Muscle of leg (tissue), 11 donors: ENCODE measurements around the gene SBF2. TPM values are rescaled to one million over a fixed set of nuclear protein-coding genes. Genes with fewer than 3 reads are reported as not detected.
"Not testable (repeated sequence)": the region's sequence is repeated elsewhere in the genome, so short reads cannot be mapped to it uniquely, and the experiment has no call there.

Source experiments
- DNase-seq: peaks from one replicate; pipeline ENCODE4 v3.0.0; 2013
- H3K27ac ChIP-seq: one replicate; pipeline ENCODE4 v1.5.1; 2013; ENCODE audit warnings: mild to moderate bottlenecking, low read length, control low read depth
- H3K27me3 ChIP-seq: one replicate; pipeline ENCODE4 v1.6.1; 2013; ENCODE audit warnings: low read length; ENCODE audit not compliant: control insufficient read depth, insufficient read depth
- H3K36me3 ChIP-seq: one replicate; pipeline ENCODE4 v1.6.1; 2013; ENCODE audit warnings: low read length; ENCODE audit not compliant: control insufficient read depth, insufficient read depth
- H3K4me1 ChIP-seq: one replicate; pipeline ENCODE4 v1.6.1; 2013; ENCODE audit warnings: low read length; ENCODE audit not compliant: control insufficient read depth, insufficient read depth
- H3K4me3 ChIP-seq: one replicate; pipeline ENCODE4 v1.5.1; 2013; ENCODE audit warnings: low read length, control low read depth
- H3K9me3 ChIP-seq: replicated peaks from 2 replicates; pipeline ENCODE4 v1.6.1; 2013; ENCODE audit warnings: low read depth, low read length; ENCODE audit not compliant: control insufficient read depth
- WGBS: methylation state at CpG from one replicate; pipeline ENCODE4 v1.1.5; 2013; ENCODE audit warnings: missing lambda C conversion rate; ENCODE audit not compliant: insufficient coverage; 5-methylcytosine and 5-hydroxymethylcytosine counted together
- polyA plus RNA-seq, 8 donors: library from polyadenylated mRNA; unstranded; fragments of 120-200 nt; gene quantifications; one replicate each; pipeline versions ENCODE4 v1.2.1 to v1.2.3, GENCODE V29; 2013; ENCODE audit warnings: inconsistent platforms in 1 of 8, low replicate concordance in 1 of 8; ENCODE audit not compliant: insufficient read length in 8 of 8, insufficient read depth in 1 of 8
- total RNA-seq: library from RNA; stranded (reverse); fragments of 120-200 nt; gene quantifications from one replicate; pipeline ENCODE4 v1.2.4, GENCODE V29; 2013

SBF2 gene
- total and polyA plus RNA-seq, 9 donors: 18.3 to 29.5 (median 21.5) TPM

GRCh38 chr11:9750551-9750950 lies 543.5 kb downstream of the SBF2 start:
- Histone ChIP-seq H3K27me3 (no peaks in the 10 kb centered on the region), H3K4me3 (no peak overlapping the region), H3K27ac (no peak overlapping the region), H3K36me3 (peaks cover 14% of the 10 kb centered on the region), H3K4me1 (peaks cover 2% of the 10 kb centered on the region), H3K9me3 (no peaks in the 10 kb centered on the region)
- DNase-seq: no peak
- WGBS: 77% methylated on average over 4 of the region's 4 CpGs

- H3K4me1 ChIP-seq: no peaks in the 10 kb centered on the region
- WGBS: 17% methylated on average over 2 of the region's 7 CpGs
- H3K27ac ChIP-seq: no peak overlapping the region
- peaks cover 14% of the 10 kb centered on the region for H3K36me3 ChIP-seq
- H3K27me3 ChIP-seq: no peaks in the 10 kb centered on the region
- H3K9me3 ChIP-seq: no peaks in the 10 kb centered on the region
- DNase-seq: peak; percentile 85
- no peak overlapping the region for H3K4me3 ChIP-seq
Observed at GRCh38 chr11:9748361-9748970, 545.6 kb downstream of the SBF2 start.

- no peak for DNase-seq
- Histone ChIP-seq H3K27ac (no peak overlapping the region), H3K4me3 (no peak overlapping the region), H3K36me3 (peaks cover 14% of the 10 kb centered on the region), H3K27me3 (no peaks in the 10 kb centered on the region), H3K4me1 (no peaks in the 10 kb centered on the region), H3K9me3 (no peaks in the 10 kb centered on the region)
- 62% methylated on average over 3 of the region's 5 CpGs for WGBS
Observed at GRCh38 chr11:9747828-9748227, 546.2 kb downstream of the SBF2 start.

- Histone ChIP-seq H3K27ac (no peak overlapping the region), H3K9me3 (no peaks in the 10 kb centered on the region), H3K27me3 (no peaks in the 10 kb centered on the region), H3K36me3 (peaks cover 14% of the 10 kb centered on the region), H3K4me1 (no peaks in the 10 kb centered on the region), H3K4me3 (no peak overlapping the region)
- WGBS: no CpG with 5 or more reads among the region's 1 CpG
- DNase-seq: no peak
Observed at GRCh38 chr11:9747229-9747628, 546.8 kb downstream of the SBF2 start.

GRCh38 chr11:9745411-9746211 lies 548.4 kb downstream of the SBF2 start:
- WGBS: 73% methylated on average over 3 of the region's 7 CpGs
- no peaks in the 10 kb centered on the region for H3K9me3 ChIP-seq
- H3K36me3 ChIP-seq: peaks cover 17% of the 10 kb centered on the region
- DNase-seq: no peak
- H3K27me3 ChIP-seq: no peaks in the 10 kb centered on the region
- H3K4me3 ChIP-seq: no peak overlapping the region
- no peaks in the 10 kb centered on the region for H3K4me1 ChIP-seq
- H3K27ac ChIP-seq: no peak overlapping the region

GRCh38 chr11:9743512-9743911 lies 550.5 kb downstream of the SBF2 start:
- not testable (repeated sequence) for H3K4me1 ChIP-seq, H3K27ac ChIP-seq, H3K9me3 ChIP-seq, DNase-seq, H3K4me3 ChIP-seq, H3K27me3 ChIP-seq
- H3K36me3 ChIP-seq: peaks cover 22% of the 10 kb centered on the region
- no CpG with 5 or more reads among the region's 3 CpGs for WGBS

- Histone ChIP-seq H3K4me3 (no peak overlapping the region), H3K9me3 (peaks cover under 1% of the 10 kb centered on the region), H3K27ac (no peak overlapping the region), H3K36me3 (peaks cover 26% of the 10 kb centered on the region), H3K27me3 (no peaks in the 10 kb centered on the region), H3K4me1 (peaks cover 2% of the 10 kb centered on the region)
- WGBS: 88% methylated on average over 4 of the region's 6 CpGs
- no peak for DNase-seq
Observed at GRCh38 chr11:9741260-9741659, 552.8 kb downstream of the SBF2 start.

- 78% methylated on average over 7 of the region's 12 CpGs for WGBS
- no peaks in the 10 kb centered on the region for H3K27me3 ChIP-seq
- no peak overlapping the region for H3K4me3 ChIP-seq
- peaks cover 23% of the 10 kb centered on the region for H3K36me3 ChIP-seq
- H3K9me3 ChIP-seq: peaks cover 5% of the 10 kb centered on the region
- H3K4me1 ChIP-seq: peaks cover 2% of the 10 kb centered on the region
- no peak for DNase-seq
- no peak overlapping the region for H3K27ac ChIP-seq
Observed at GRCh38 chr11:9740202-9740883, 553.7 kb downstream of the SBF2 start.

- Histone ChIP-seq H3K36me3 (peaks cover 23% of the 10 kb centered on the region), H3K4me1 (peaks cover 2% of the 10 kb centered on the region), H3K27me3 (no peaks in the 10 kb centered on the region), H3K9me3 (peaks cover 5% of the 10 kb centered on the region), H3K4me3 (no peak overlapping the region), H3K27ac (peak overlapping the region; percentile 35)
- WGBS: 80% methylated on average over 3 of the region's 4 CpGs
- no peak for DNase-seq
Observed at GRCh38 chr11:9739123-9739900, 554.7 kb downstream of the SBF2 start.

GRCh38 chr11:9738707-9739106 lies 555.3 kb downstream of the SBF2 start:
- Histone ChIP-seq H3K4me1 (peaks cover 2% of the 10 kb centered on the region), H3K9me3 (peaks cover 5% of the 10 kb centered on the region), H3K36me3 (peaks cover 23% of the 10 kb centered on the region), H3K27ac (peak overlapping the region; percentile 13), H3K27me3 (no peaks in the 10 kb centered on the region), H3K4me3 (no peak overlapping the region)
- WGBS: 100% methylated on average over 1 of the region's 1 CpG
- DNase-seq: no peak
